Activated CD8-positive, alpha-beta memory T cell treated with anti-CD3 and anti-CD28 coated beads for 24 hours (primary cell): ENCODE data around the gene FAM171A1.
"Not testable (repeated sequence)": the region's sequence is repeated elsewhere in the genome, so short reads cannot be mapped to it uniquely, and the experiment has no call there.

Source experiments
- DNase-seq: peaks from one replicate; pipeline ENCODE4 v3.0.0-alpha.2; 2020

Gene FAM171A1

GRCh38 chr10:15344256-15344875 is 26.7 kb downstream of the FAM171A1 start:
- DNase-seq = no peak

- DNase-seq = no peak
Observed at GRCh38 chr10:15342970-15343369, 28.1 kb downstream of the FAM171A1 start.

GRCh38 chr10:15341502-15342128 is 29.5 kb downstream of the FAM171A1 start:
- no peak for DNase-seq

GRCh38 chr10:15339892-15340291 is 31.2 kb downstream of the FAM171A1 start:
- DNase-seq = no peak

- not testable (repeated sequence) for DNase-seq
Observed at GRCh38 chr10:15337441-15337923, 33.6 kb downstream of the FAM171A1 start.

- no peak for DNase-seq
Observed at GRCh38 chr10:15336211-15336610, 34.9 kb downstream of the FAM171A1 start.

- no peak for DNase-seq
Observed at GRCh38 chr10:15335508-15335907, 35.6 kb downstream of the FAM171A1 start.

- no peak for DNase-seq
Observed at GRCh38 chr10:15334650-15335323, 36.3 kb downstream of the FAM171A1 start.

- no peak for DNase-seq
Observed at GRCh38 chr10:15333909-15334649, 37.0 kb downstream of the FAM171A1 start.

GRCh38 chr10:15333181-15333580 is 37.9 kb downstream of the FAM171A1 start:
- not testable (repeated sequence) for DNase-seq

GRCh38 chr10:15331461-15331860 is 39.6 kb downstream of the FAM171A1 start:
- no peak for DNase-seq

- no peak for DNase-seq
Observed at GRCh38 chr10:15329437-15329836, 41.7 kb downstream of the FAM171A1 start.

- no peak for DNase-seq
Observed at GRCh38 chr10:15325944-15326284, 45.2 kb downstream of the FAM171A1 start.

- no peak for DNase-seq
Observed at GRCh38 chr10:15325243-15325943, 45.7 kb downstream of the FAM171A1 start.

GRCh38 chr10:15324611-15325010 is 46.5 kb downstream of the FAM171A1 start:
- DNase-seq = no peak

GRCh38 chr10:15324113-15324512 is 47.0 kb downstream of the FAM171A1 start:
- no peak for DNase-seq

- no peak for DNase-seq
Observed at GRCh38 chr10:15322356-15322755, 48.7 kb downstream of the FAM171A1 start.

- DNase-seq = no peak
Observed at GRCh38 chr10:15321431-15322341, 49.4 kb downstream of the FAM171A1 start.

GRCh38 chr10:15320522-15321203 is 50.4 kb downstream of the FAM171A1 start:
- no peak for DNase-seq

- DNase-seq = no peak
Observed at GRCh38 chr10:15320118-15320517, 51.0 kb downstream of the FAM171A1 start.

GRCh38 chr10:15316871-15317464 is 54.1 kb downstream of the FAM171A1 start:
- DNase-seq = no peak
